HG02973 (cell line): Measurements from ENCODE around the gene TRIM9.
A peak's percentile ranks its signal among the peaks of the same experiment; 100 is the strongest.
"Not testable (repeated sequence)": the region's sequence is repeated elsewhere in the genome, so short reads cannot be mapped to it uniquely, and the experiment has no call there.

Source experiments
- ATAC-seq: cut with Tn5 transposase; IDR thresholded peaks from one replicate; pipeline ENCODE4 v1.9.1; 2021; ENCODE audit warnings: moderate library complexity; ENCODE audit not compliant: unreplicated experiment

Gene TRIM9

GRCh38 chr14:51006324-51006723, 88.6 kb downstream of the TRIM9 start:
- no peak for ATAC-seq

- no peak for ATAC-seq
Measured at GRCh38 chr14:51004801-51005526, 89.9 kb downstream of the TRIM9 start.

- ATAC-seq: no peak
Measured at GRCh38 chr14:51004352-51004800, 90.5 kb downstream of the TRIM9 start.

GRCh38 chr14:51002406-51002999, 92.4 kb downstream of the TRIM9 start:
- ATAC-seq: no peak

GRCh38 chr14:51000566-51000965, 94.3 kb downstream of the TRIM9 start:
- no peak for ATAC-seq

- ATAC-seq: no peak
Measured at GRCh38 chr14:50999726-51000125, 95.2 kb downstream of the TRIM9 start.

- ATAC-seq: no peak
Measured at GRCh38 chr14:50998612-50999011, 96.3 kb downstream of the TRIM9 start.

GRCh38 chr14:50997712-50998111, 97.2 kb downstream of the TRIM9 start:
- ATAC-seq: no peak

GRCh38 chr14:50994158-50994557, 100.7 kb downstream of the TRIM9 start:
- ATAC-seq: not testable (repeated sequence)

- ATAC-seq: no peak
Measured at GRCh38 chr14:50985859-50986331, 109.0 kb downstream of the TRIM9 start.

GRCh38 chr14:50985124-50985858, 109.6 kb downstream of the TRIM9 start:
- no peak for ATAC-seq

GRCh38 chr14:50984036-50984710, 110.7 kb downstream of the TRIM9 start:
- ATAC-seq: no peak

GRCh38 chr14:50979941-50980850, 114.7 kb downstream of the TRIM9 start:
- ATAC-seq: no peak

GRCh38 chr14:50978888-50979287, 116.0 kb downstream of the TRIM9 start:
- ATAC-seq: peak; percentile 82

- ATAC-seq: no peak
Measured at GRCh38 chr14:50978529-50978871, 116.4 kb downstream of the TRIM9 start.

GRCh38 chr14:50977863-50978528, 116.9 kb downstream of the TRIM9 start:
- no peak for ATAC-seq

- no peak for ATAC-seq
Measured at GRCh38 chr14:50974118-50974517, 120.8 kb downstream of the TRIM9 start.

- no peak for ATAC-seq
Measured at GRCh38 chr14:50972734-50973133, 122.2 kb downstream of the TRIM9 start.

- no peak for ATAC-seq
Measured at GRCh38 chr14:50970886-50971781, 123.8 kb downstream of the TRIM9 start.
